HFFc6 (cell line): ENCODE measurements around the gene NME2. TPM values are rescaled to one million over a fixed set of nuclear protein-coding genes. Genes with fewer than 3 reads are reported as not detected.

Source experiments
- DNase-seq: peaks from one replicate; pipeline ENCODE4 v3.0.0-alpha.2; 2018
- H3K27ac Mint-ChIP-seq: 2 replicates; pipeline ENCODE4 v1.8.0; 2020; ENCODE audit warnings: mild to moderate bottlenecking, mixed read lengths
- H3K27me3 Mint-ChIP-seq: 2 replicates; pipeline ENCODE4 v1.8.0; 2021; ENCODE audit warnings: mild to moderate bottlenecking, moderate library complexity, mixed read lengths; ENCODE audit not compliant: insufficient read depth
- H3K36me3 Mint-ChIP-seq: 2 replicates; pipeline ENCODE4 v1.8.0; 2021; ENCODE audit warnings: low read depth, mixed read lengths
- H3K4me1 Mint-ChIP-seq: 2 replicates; pipeline ENCODE4 v1.8.0; 2020; ENCODE audit warnings: low read depth, mixed read lengths
- H3K4me3 Mint-ChIP-seq: 2 replicates; pipeline ENCODE4 v1.8.0; 2020; ENCODE audit warnings: mild to moderate bottlenecking, moderate library complexity, mixed read lengths
- H3K9me3 Mint-ChIP-seq: 2 replicates; pipeline ENCODE4 v1.8.0; 2020; ENCODE audit warnings: mild to moderate bottlenecking, mixed read lengths
- total RNA-seq, 6 experiments: library from RNA; stranded (reverse); fragmentation: NEBNext Ultra II Directional; extraction: Animal tissue kit (Norgen Biotek cat#: 25700); gene quantifications; 2 replicates in 1 of 6; 3 replicates in 5 of 6; pipeline ENCODE4 v1.2.3, GENCODE V29; 2021
- TF ChIP-seq, protein P1 (sequence below): fragments of 200-600 bp; sonication (generic); IDR thresholded peaks from 2 replicates; pipeline ENCODE4 v1.5.0; 2021; ENCODE audit warnings: antibody characterized with exemption, mild to moderate bottlenecking

NME2 gene
- total RNA-seq, 6 experiments from 2014 or later, result 709 to 868 (median 778) TPM

DNA sequence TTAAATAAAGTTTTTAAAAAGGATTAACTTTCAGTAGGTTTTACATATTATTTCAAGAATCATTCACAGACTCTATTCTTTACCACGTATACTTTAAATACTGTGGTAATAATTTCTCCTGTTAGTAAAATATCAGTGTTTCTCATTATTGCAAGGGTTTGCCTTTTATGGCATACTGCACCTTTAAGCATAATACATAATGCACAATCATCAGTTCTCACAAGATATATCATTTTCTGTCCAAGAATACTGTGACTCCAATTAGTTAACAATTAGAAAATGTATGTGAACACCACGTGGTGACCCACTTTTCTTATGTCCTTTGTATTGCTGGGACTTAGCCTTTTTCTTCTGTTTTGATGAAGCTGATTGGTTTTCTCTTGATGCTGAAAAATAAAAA lies 25.7 kb downstream of the NME2 start:
- Mint-ChIP-seq H3K27me3 (0 out of 2 replicates have a peak, but pooled peaks cover 3% of the 10 kb centered on the region), H3K4me1 (no peaks in the 10 kb centered on the region), H3K4me3 (no peak overlapping the region), H3K27ac (no peak overlapping the region), H3K9me3 (no peaks in the 10 kb centered on the region), H3K36me3 (peaks cover 9% of the 10 kb centered on the region; the same call in 1 of the 2 replicates)
- no peak for DNase-seq
- TF ChIP-seq, protein P1, sequence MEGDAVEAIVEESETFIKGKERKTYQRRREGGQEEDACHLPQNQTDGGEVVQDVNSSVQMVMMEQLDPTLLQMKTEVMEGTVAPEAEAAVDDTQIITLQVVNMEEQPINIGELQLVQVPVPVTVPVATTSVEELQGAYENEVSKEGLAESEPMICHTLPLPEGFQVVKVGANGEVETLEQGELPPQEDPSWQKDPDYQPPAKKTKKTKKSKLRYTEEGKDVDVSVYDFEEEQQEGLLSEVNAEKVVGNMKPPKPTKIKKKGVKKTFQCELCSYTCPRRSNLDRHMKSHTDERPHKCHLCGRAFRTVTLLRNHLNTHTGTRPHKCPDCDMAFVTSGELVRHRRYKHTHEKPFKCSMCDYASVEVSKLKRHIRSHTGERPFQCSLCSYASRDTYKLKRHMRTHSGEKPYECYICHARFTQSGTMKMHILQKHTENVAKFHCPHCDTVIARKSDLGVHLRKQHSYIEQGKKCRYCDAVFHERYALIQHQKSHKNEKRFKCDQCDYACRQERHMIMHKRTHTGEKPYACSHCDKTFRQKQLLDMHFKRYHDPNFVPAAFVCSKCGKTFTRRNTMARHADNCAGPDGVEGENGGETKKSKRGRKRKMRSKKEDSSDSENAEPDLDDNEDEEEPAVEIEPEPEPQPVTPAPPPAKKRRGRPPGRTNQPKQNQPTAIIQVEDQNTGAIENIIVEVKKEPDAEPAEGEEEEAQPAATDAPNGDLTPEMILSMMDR, result no peak

DNA sequence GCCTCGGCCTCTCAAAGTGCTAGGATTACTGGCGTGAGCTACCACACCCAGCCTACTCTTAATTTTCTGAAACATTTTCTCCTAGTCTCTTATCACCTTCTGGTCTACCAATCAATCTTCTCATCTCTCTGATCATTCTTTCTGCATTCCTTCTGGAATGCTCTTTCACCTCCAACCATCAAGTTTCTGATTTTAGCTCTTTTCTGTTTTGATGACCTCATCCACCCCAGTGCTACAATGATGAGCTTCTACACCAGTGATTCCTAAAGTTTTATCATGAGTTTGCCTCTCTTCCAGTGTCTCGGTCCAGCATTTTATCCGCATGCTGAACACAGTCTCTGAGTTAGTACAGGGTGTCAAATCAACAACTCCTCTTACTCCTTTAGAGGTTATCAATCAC lies 31.5 kb downstream of the NME2 start:
- no peak for DNase-seq
- H3K4me3 Mint-ChIP-seq, result no peak overlapping the region
- H3K27me3 Mint-ChIP-seq, result 0 out of 2 replicates have a peak, but pooled peaks cover 3% of the 10 kb centered on the region
- TF ChIP-seq, protein P1, result no peak
- no peaks in the 10 kb centered on the region for H3K9me3 Mint-ChIP-seq
- H3K4me1 Mint-ChIP-seq, result peaks cover 5% of the 10 kb centered on the region; the same call in 1 of the 2 replicates
- H3K27ac Mint-ChIP-seq, result no peak overlapping the region
- H3K36me3 Mint-ChIP-seq, result peaks cover 16% of the 10 kb centered on the region

DNA sequence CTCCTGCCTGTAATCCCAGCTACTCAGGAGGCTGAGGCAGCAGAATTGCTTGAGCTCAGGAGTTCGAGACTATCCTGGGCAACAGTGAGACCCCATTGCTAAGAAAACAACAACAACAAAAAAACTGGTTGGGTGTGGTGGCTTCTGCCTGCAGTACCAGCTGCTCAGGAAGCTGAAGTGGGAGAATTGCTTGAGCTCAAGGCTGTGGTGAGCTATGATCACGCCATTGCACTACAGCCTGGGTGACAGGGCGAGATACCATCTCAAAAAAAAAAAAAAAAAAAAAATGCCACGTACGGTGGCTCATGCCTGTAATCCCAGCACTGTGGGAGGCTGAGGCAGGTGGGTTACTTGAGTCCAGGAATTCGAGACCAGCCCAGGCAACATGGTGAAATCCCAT lies 34.1 kb downstream of the NME2 start:
- no peak for DNase-seq
- H3K9me3 Mint-ChIP-seq, result no peaks in the 10 kb centered on the region
- 0 out of 2 replicates have a peak, but pooled peaks cover 3% of the 10 kb centered on the region for H3K27me3 Mint-ChIP-seq
- H3K36me3 Mint-ChIP-seq, result peaks cover 15% of the 10 kb centered on the region
- no peak overlapping the region for H3K4me3 Mint-ChIP-seq
- H3K4me1 Mint-ChIP-seq, result peaks cover 5% of the 10 kb centered on the region; the same call in 1 of the 2 replicates
- no peak overlapping the region for H3K27ac Mint-ChIP-seq
- TF ChIP-seq, protein P1, result no peak

DNA sequence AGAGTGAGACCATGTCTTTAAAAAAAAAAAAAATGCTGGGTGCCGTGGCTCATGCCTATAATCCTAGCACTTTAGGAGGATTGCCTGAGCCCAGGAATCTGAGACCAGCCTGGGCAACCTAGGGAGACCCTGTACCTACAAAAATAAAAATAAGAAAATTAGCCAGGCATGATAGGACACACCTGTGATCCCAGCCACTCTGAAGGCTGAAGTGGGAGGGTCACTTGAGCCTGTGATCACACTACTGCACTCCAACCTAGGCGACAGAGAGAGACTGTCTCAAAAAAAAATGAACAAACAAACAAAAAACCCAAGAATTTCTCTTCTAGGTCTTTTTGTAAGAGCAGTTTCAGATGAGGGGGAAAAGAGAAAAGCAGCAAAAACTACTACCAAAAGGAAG lies 34.6 kb downstream of the NME2 start:
- Mint-ChIP-seq H3K27me3 (0 out of 2 replicates have a peak, but pooled peaks cover 2% of the 10 kb centered on the region), H3K4me1 (peaks cover 5% of the 10 kb centered on the region; the same call in 1 of the 2 replicates), H3K36me3 (peaks cover 15% of the 10 kb centered on the region), H3K27ac (no peak overlapping the region), H3K9me3 (no peaks in the 10 kb centered on the region), H3K4me3 (no peak overlapping the region)
- TF ChIP-seq, protein P1, result no peak
- DNase-seq, result no peak

DNA sequence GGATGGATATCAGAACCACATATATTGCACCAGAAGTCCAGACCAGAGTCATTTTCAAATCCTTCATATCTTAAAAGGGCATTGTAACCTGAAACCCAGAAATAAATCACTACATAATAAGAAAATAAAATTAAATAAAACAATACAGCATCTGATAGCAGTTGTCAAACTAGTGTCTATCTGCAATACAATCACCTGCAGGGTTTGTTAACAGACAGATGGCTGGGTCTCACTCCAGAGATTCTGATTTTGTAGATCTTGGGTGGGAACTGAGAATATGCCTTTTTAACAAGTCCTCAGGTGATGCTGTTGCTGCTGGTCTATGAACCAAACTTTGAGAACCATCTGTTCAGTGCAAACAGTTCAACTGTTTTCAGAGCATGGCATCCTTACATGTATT lies 37.6 kb downstream of the NME2 start:
- no peak for DNase-seq
- TF ChIP-seq, protein P1, result no peak
- H3K4me3 Mint-ChIP-seq, result no peak overlapping the region
- H3K4me1 Mint-ChIP-seq, result no peaks in the 10 kb centered on the region
- no peak overlapping the region for H3K27ac Mint-ChIP-seq
- H3K36me3 Mint-ChIP-seq, result peaks cover 10% of the 10 kb centered on the region; the same call in 1 of the 2 replicates
- H3K9me3 Mint-ChIP-seq, result no peaks in the 10 kb centered on the region
- H3K27me3 Mint-ChIP-seq, result no peaks in the 10 kb centered on the region

DNA sequence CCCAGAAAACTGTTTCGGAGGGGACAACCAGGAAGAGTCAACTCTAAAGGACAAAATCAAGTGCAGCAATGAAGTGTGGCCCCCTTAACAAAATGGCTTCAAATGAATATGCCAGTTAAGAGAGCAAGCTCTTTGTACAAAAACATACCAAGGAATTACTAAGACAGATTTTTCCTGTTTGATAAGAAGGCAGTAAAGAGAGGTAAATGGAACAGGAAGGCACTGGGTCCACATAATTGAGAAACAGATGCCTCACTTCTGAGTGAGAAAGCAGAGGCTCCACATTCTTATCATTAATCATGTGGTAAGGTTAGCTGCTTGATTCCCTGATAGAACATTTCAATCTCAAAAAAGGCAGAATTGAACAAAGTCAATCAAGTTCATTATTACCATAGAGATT lies 48.7 kb downstream of the NME2 start:
- Mint-ChIP-seq H3K4me1 (no peaks in the 10 kb centered on the region), H3K36me3 (peaks cover 11% of the 10 kb centered on the region), H3K9me3 (no peaks in the 10 kb centered on the region), H3K4me3 (no peak overlapping the region), H3K27ac (no peak overlapping the region), H3K27me3 (no peaks in the 10 kb centered on the region)
- TF ChIP-seq, protein P1, result no peak
- DNase-seq, result no peak
